ENCODE results near the gene NABP1.

NABP1 gene

GRCh38 chr2:191666226-191666625 is 11.7 kb upstream of the NABP1 start:
- no peak for DNase-seq (ENCODE audit: extremely low spot score)
- ChIA-PET CTCF (interaction anchor here (1.1 to 3.2 kb wide), 4 partner anchors 10 to 22 kb away, joined by 3 to 20 read pairs (median 4); no protein-coding TSS in a partner anchor), POLR2A (interaction anchor here (1.4 to 3.9 kb wide), 2 partner anchors 10 to 12 kb away, joined by 5 to 23 read pairs; partner anchors contain the start of gene NABP1)
- TF ChIP-seq CTCF (IDR thresholded peaks at IDR 0.05; ENCODE audit: control extremely low read depth, extremely low read depth, low read depth, missing control alignments) = no peak

- ChIA-PET POLR2A (interaction anchor here (1.4 to 3.9 kb wide), 2 partner anchors 9 to 11 kb away, joined by 5 to 23 read pairs; partner anchors contain the start of gene NABP1), CTCF (interaction anchor here (1.1 to 3.2 kb wide), 4 partner anchors 9 to 21 kb away, joined by 3 to 20 read pairs (median 4); no protein-coding TSS in a partner anchor)
- DNase-seq (ENCODE audit: extremely low spot score) = peak; percentile 16
- no peak for TF ChIP-seq CTCF (IDR thresholded peaks at IDR 0.05; ENCODE audit: control extremely low read depth, extremely low read depth, low read depth, missing control alignments)
Measured at GRCh38 chr2:191666732-191667131, 11.2 kb upstream of the NABP1 start.

- no peak for TF ChIP-seq CTCF (IDR thresholded peaks at IDR 0.05; ENCODE audit: control extremely low read depth, extremely low read depth, low read depth, missing control alignments)
- POLR2A ChIA-PET = interaction anchor here (1.2 kb wide), 1 partner anchor 8 kb away, joined by 13 read pairs; the partner anchor contains the start of gene NABP1
- DNase-seq (ENCODE audit: extremely low spot score) = no peak
- CTCF ChIA-PET = interaction anchor here (1.2 to 1.3 kb wide), 2 partner anchors 19 to 53 kb away, joined by 3 to 4 read pairs; no protein-coding TSS in a partner anchor
Measured at GRCh38 chr2:191670076-191670475, 7.9 kb upstream of the NABP1 start.

GRCh38 chr2:191670787-191671186 is 7.1 kb upstream of the NABP1 start:
- no peak for DNase-seq (ENCODE audit: extremely low spot score)
- CTCF ChIA-PET = interaction anchor here (1.3 kb wide), 1 partner anchor 20 kb away, joined by 4 read pairs; no protein-coding TSS in a partner anchor
- no peak for TF ChIP-seq CTCF (IDR thresholded peaks at IDR 0.05; ENCODE audit: control extremely low read depth, extremely low read depth, low read depth, missing control alignments)
- POLR2A ChIA-PET = no interaction called here

- DNase-seq (ENCODE audit: extremely low spot score) = peak; percentile 45
- TF ChIP-seq CTCF (IDR thresholded peaks at IDR 0.05; ENCODE audit: control extremely low read depth, extremely low read depth, low read depth, missing control alignments) = no peak
- ChIA-PET POLR2A (interaction anchor here (0.6 to 2.0 kb wide), 10 partner anchors 10 to 664 kb away, joined by 3 to 8 read pairs (median 3); no protein-coding TSS in a partner anchor), CTCF (interaction anchor here (0.7 to 3.2 kb wide), 6 partner anchors 8 to 109 kb away, joined by 3 to 20 read pairs (median 3); no protein-coding TSS in a partner anchor)
Measured at GRCh38 chr2:191675807-191676721, 1.9 kb upstream of the NABP1 start.
